ENCODE measurements around the gene AGAP1.

AGAP1 gene

GRCh38 chr2:236180076-236180816 lies 686.4 kb downstream of the AGAP1 start:
- H3K27me3 ChIP-seq (ENCODE audit: control insufficient read depth, insufficient read depth, low read length) = peaks cover 21% of the 10 kb centered on the region
- no peak for DNase-seq (ENCODE audit: low read depth, low spot score)
- peaks cover 2% of the 10 kb centered on the region; the same call in 1 of the 2 replicates for H3K9me3 ChIP-seq (ENCODE audit: control insufficient read depth, insufficient read depth, low read length)
- H3K4me3 ChIP-seq (ENCODE audit: low read length) = no peak overlapping the region
- H3K27ac ChIP-seq (ENCODE audit: low read length) = no peak overlapping the region
- H3K4me1 ChIP-seq (ENCODE audit: control insufficient read depth, insufficient read depth, low read length) = peaks cover 4% of the 10 kb centered on the region
- no CpG with 5 or more reads among the region's 12 CpGs for WGBS (ENCODE audit: insufficient coverage, insufficient read length)
- no peaks in the 10 kb centered on the region for H3K36me3 ChIP-seq (ENCODE audit: control insufficient read depth, insufficient read depth, low read length)

- no peak overlapping the region for H3K4me3 ChIP-seq (ENCODE audit: low read length)
- peaks cover 4% of the 10 kb centered on the region for H3K4me1 ChIP-seq (ENCODE audit: control insufficient read depth, insufficient read depth, low read length)
- H3K9me3 ChIP-seq (ENCODE audit: control insufficient read depth, insufficient read depth, low read length) = peaks cover 2% of the 10 kb centered on the region; the same call in 1 of the 2 replicates
- WGBS (ENCODE audit: insufficient coverage, insufficient read length) = no CpG with 5 or more reads among the region's 9 CpGs
- DNase-seq (ENCODE audit: low read depth, low spot score) = no peak
- no peak overlapping the region for H3K27ac ChIP-seq (ENCODE audit: low read length)
- H3K36me3 ChIP-seq (ENCODE audit: control insufficient read depth, insufficient read depth, low read length) = no peaks in the 10 kb centered on the region
- H3K27me3 ChIP-seq (ENCODE audit: control insufficient read depth, insufficient read depth, low read length) = peaks cover 14% of the 10 kb centered on the region
Measured at GRCh38 chr2:236180831-236181453, 687.1 kb downstream of the AGAP1 start.

All from iPS DF 6.9 (cell line).